Measurements from ENCODE around the gene LMF1.

The LMF1 gene

DNA sequence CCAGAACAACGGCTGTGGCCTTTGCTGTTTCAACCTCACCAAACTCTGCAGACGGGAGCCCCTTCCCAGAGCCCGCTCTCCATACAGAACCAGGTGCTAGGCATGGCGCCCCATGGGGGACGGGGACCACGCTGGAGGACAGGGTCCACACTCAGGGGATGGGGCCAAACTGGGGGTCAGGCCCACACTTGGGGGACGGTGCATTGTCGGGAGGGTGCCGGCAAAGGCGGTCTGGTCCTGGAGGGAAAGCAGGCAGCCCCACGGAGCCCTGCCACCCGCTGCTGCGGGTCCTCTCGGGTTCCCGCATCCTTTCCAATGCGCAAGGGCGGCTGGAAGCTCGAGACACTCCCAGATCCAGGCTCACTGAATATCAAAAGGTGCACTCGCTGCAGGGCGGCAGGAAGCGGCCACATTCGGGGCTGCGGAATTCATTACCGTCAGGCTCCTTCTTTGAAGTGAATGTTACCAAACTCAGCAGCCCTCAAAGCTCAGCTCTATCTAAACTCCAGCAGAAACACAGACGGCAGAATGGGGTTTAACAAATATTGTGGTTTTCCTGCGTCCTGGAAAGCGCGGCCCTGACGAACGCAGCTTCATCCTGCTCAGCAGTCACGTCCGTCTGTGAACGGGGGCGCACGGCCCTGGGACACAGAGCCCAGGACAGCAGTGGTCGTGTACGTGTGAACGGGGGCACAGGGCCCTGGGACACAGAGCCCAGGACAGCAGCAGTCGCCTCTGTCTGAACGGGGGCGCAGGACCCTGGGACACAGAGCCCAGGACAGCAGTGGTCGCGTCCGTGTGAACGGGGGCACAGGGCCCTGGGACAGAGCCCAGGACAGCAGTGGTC lies 41.3 kb downstream of the LMF1 start:
- DNase-seq (ENCODE audit: low read depth in 2 of 2), result no peak

DNA sequence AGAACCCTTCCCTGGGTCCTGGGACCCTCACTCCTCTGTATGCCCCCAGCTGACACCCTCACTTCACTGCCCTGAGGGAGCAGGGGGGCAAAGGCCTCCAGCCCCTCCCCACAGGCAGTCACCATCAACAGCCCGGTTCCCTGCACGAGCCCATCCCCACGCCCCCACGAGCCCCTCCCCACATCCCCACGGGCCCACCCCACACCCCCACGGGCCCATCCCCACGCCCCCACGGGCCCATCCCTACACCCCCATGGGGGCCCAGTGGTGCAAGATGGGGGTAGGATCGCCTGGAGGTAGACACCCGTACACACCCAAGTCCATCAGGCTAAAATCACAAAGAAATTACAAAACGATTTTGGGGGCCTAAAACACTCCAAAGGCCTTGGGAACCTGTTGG lies 42.3 kb downstream of the LMF1 start:
- no peak for DNase-seq (ENCODE audit: low read depth in 2 of 2)

DNA sequence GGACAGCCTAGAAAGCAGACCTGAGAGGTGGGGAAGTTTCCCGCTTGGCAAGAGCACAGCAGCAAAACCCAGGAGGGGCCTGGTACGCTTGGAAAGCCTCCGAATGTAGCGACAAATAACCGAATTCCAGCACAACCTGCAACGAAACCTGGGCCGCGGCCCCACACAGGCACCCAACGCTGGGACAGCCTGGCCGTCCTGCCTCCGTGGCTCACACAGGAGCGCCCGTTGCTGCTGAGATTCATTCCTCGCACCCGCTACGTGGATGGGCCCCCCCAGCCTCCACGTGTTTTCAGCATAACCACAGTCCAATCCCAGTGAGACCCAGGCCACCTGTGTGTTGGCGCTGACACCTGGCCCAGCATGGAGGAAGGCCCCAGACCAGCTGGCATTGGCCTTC lies 42.9 kb downstream of the LMF1 start:
- DNase-seq (ENCODE audit: low read depth in 2 of 2), result no peak

DNA sequence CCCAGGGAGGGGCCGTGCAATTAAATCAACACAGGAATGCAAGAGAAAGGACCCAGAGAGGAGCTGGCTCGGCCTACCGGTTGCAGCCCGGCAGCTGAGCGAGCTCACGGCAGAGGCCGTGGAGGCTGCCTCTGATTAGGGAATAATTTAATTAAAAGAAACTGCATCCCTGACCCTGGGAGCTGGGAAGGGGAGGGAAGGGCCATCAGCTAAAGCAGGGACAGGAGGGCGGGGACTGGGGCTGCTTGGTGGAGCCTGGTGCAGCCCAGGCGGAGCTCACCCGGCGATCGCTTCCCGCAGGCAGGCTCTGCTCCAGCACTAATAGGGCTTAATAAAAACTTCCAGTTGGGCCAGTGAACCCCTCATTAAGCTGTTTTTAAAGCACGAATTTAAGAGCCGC lies 43.4 kb downstream of the LMF1 start:
- no peak for DNase-seq (ENCODE audit: low read depth in 2 of 2)

DNA sequence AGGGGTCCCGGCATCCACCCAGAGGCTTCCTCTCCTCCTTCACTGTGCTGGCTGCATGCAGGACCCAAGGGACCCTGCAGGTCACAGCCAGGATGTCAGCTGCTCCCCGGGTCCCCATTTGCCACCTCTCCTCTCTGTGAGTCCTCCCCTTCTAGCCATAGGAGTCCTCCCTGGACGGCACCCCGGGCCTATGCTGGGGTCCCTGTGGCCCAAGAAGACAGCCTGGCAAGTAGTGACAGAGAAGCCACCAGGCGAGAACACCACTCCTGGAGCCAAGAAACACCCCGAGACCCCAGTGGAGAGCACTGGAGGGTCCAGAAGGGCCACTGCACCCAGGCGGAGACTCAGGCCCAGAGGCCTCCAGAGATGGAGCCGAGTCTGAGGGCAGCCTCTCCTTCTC lies 44.1 kb downstream of the LMF1 start:
- no peak for DNase-seq (ENCODE audit: low read depth in 2 of 2)

DNA sequence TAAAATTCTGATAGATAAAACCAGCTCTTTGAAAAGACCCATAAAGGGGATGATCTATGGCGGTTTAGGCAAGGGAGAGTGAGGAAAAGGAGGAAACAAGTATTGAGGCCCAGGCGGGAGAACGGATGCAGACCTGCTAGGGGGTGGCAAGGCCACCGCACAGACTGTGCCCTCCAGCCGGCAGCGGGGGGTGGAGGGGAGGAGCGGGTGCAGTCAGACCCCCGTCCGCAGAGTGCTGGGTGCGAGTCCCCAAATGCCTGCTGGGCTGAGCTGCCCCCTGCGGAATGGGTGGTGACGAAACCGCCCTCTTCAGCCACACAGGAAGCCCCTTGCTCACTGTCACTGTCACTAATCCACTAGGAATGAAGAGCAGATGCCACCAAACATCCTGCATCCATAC lies 46.0 kb downstream of the LMF1 start:
- DNase-seq (ENCODE audit: low read depth in 2 of 2), result no peak

DNA sequence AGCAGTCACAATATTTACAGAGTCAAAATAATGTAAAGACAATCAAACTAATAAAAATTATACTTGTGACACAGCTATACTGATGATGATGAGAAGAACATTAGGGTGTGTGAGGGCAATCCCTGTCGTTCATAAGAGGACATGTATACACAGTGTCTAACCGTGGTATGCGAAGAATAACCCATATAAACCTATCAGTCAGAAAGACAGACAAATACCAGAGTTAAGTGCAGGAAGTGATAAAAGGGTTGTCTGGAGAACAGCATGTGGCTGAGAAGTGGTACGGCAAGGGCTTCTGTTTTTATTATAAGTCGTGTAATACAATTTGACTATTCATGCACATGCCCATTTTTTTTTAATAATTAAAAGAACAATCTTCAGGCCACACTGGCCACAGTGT lies 46.7 kb downstream of the LMF1 start:
- no peak for DNase-seq (ENCODE audit: low read depth in 2 of 2)

DNA sequence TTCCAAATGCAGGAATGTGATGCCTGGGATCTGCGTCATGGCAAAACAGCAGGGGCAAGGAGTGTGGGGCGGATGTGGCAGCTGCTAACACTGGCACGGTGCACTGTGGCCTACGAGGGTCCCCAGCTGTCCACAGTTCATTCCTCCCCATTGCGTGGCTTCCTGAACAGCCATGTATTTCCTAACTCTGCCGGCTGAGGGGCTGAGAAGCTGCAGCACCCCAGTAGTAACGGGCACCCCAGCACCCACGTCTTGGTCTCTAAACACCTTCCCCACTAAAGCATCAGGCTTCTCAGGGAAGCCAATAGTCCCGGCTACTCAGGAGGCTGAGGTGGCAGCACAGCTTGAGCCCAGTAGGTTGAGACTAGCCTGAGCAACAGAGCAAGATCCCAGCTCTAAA lies 47.6 kb downstream of the LMF1 start:
- DNase-seq (ENCODE audit: low read depth in 2 of 2), result no peak

DNA sequence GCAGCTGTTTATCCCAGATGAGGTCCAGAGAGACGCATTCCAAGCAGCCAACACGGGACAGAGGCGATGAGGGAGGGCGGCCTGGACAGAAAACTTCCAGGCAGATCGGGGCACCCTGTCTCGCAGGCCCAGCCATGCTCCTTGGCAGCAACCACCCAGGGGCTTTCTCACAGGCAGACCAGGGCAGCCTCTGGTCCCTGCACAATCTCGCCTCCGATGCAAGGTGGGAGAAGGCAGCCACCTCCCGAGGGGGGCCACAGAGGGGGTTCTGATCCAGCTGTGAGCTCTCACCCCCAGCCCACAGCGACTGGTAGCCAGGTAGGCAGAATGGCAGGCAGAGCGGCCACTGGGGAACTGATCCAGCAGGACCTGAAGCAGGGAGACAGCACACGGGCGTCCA lies 48.7 kb downstream of the LMF1 start:
- DNase-seq (ENCODE audit: low read depth in 2 of 2), result no peak

DNA sequence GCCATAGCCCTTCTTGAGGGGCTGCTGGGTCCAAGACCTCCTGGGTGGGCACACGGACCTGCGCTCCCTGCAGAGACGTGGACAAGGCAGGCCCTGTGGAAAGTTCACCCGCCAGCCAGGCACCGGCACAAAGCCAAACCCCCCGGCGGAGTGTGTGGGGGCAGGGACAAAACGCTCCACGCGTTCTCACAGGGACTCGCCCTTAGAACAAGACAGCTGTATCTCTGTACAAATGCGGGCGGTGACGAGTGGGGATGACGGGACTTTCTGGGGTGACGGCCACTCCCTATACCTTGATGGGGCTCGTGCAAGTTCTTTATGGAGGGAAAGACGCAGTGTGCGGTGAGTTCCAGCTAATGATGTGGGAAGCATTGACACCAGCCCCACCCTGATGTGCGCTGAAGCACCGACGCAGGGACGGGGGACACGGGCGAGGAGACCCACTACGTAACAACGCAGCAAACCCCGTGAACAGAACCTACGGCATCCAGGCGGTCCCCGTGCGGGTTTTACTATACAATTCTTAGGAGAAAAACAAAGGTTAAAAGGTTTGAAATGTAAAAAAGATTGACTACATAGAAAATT lies 49.4 kb downstream of the LMF1 start:
- no peak for DNase-seq (ENCODE audit: low read depth in 2 of 2)

DNA sequence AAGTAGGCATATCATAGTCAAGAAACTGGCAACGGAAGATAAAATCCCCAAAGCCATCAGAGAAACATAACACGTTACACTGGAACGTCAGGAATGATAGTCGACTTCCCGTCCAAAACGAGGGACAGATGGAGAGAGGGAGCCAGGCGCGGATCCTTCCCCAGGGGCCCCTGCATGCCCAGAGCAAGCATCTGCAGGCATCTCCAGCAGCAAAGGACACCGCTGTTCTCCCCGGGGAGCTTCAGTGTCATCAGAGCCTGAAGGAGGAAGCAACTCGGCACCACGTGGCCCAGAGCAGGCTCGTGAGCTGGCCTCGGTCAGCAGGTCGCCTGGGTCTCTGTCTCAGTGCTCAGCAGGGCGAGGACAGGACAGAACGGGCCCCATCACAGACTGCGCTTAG lies 50.1 kb downstream of the LMF1 start:
- no peak for DNase-seq (ENCODE audit: low read depth in 2 of 2)

DNA sequence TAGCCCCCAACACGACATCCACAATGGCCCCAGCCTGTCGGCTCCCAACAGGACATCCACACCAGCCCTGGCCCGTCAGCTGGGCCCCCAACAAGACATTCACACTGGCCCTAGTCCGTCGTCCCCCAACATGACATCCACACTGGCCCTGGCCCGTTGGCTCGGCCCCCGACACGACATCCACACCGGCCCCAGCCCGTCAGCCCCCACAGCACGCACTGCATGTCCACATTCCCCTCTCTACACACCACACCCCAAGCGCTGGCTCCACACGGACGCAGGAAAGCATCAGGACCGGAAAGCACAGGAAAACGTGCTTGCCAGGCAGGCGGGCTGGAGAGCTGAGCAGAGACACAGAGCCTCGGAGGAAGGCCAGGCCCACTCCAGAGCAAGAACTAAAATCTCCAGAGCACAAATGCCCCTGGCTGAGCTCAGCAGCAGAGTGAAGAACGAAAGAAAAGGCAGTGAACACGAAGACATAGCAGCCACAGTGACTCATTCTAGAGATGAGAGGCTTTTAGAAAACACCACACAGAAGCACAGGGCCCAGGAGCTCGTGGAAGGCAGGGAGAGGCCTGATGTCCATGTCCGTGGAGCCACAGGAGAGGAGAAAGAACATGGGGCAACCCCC lies 50.6 kb downstream of the LMF1 start:
- DNase-seq (ENCODE audit: low read depth in 2 of 2), result no peak

DNA sequence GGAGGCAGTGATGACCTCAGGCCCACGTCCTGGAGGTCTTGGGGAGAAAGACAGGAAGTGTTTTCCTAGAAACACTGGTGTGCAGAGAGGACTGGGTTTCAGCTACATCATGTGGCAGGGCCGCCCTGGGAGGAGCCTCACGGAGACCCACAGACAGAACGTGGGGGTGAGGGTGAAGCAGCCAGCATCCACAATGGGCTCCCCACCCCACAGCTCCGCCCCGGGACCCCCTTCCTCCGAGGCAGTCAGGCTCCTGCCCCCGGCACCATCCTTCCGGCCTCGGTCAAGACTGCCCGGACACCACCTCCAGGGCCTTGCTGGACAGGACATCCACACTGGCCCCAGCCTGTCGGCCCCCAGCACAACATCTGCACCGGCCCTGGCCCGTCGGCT lies 51.1 kb downstream of the LMF1 start:
- no peak for DNase-seq (ENCODE audit: low read depth in 2 of 2)

DNA sequence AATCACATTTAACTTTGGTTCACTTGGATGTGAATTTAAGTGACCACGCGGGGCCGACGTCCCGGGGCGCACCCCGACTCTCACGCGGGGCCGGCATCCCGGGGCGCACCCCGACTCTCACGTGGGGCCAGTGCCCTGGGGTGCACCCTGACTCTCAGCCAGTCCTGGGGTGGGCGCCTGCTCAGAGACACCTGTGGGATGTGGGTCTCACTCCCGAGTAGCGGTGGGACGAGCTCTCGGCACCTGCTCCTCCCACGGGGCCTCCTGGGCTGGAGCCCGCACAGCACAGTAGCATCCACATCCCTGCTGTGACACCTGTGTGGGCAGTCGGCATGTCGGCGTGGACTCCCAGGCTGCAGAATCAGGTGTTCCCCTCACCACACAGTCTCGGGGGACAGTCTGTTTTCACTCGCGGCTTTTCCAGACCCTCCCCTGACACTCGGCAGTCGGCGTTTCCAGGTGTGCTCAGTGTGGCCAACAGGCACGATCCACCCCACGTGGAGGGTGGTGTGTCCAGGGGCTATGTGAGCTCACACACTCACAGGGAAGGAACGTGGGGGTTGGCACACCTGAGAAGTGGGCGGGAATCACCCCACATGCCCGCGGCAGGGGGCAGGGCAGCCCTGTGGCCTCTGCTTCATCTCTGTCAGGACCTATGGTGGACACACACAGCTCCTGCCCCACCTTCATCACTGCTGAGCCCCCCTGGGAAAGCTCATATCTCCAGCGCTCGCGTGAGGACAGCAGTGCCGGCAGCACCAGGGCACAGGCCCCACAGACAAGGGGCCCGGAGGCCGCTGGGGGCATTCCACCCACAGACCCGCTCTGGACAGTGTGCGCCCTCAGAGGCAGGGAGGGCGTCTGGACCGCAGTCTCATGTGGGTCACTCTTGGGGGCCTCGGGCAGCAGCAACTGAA lies 51.8 kb downstream of the LMF1 start:
- no peak for DNase-seq (ENCODE audit: low read depth in 2 of 2)

DNA sequence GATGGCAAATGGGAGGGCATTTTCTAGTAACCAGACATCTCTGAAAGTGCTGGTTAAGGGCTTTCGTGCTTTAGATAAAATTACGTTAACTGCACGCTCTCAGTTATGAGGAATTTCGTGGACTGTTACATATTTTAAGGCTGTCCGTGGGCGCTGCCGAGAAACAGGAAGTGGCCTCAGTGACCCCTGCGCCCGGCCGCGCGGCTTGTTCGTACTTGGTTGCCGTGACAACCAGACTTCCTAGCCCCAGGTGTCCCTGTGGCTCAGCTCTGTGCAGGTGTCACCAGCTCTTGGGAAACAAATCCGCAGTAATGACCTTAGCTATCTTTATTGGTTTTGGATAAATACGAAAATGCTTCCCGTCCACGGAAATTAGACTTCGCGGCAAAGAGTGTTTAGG lies 52.7 kb downstream of the LMF1 start:
- DNase-seq (ENCODE audit: low read depth in 2 of 2), result no peak

DNA sequence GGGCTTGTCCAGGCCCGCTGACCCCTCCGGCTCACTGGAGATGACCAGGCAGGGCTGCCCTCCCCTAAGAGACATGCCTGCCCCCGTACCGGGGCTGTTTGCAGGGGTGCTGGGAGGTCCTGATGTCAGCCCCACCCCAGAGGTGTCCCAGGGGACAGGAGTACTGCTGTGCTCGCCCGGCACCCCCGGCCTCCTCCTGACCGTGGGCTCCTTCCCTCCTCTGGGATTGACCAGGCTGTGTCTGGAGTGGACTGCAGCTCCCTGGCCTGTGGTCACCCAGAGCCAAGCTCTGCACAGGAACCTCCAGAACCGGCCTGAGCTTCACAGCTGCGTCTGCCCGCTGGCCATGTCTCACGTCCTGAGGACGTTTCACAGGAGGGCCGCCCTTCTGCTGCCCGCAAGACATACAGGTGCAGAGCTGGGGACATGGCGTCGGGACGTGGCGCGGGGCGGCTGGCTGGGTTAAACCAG lies 53.2 kb downstream of the LMF1 start:
- no peak for DNase-seq (ENCODE audit: low read depth in 2 of 2)

DNA sequence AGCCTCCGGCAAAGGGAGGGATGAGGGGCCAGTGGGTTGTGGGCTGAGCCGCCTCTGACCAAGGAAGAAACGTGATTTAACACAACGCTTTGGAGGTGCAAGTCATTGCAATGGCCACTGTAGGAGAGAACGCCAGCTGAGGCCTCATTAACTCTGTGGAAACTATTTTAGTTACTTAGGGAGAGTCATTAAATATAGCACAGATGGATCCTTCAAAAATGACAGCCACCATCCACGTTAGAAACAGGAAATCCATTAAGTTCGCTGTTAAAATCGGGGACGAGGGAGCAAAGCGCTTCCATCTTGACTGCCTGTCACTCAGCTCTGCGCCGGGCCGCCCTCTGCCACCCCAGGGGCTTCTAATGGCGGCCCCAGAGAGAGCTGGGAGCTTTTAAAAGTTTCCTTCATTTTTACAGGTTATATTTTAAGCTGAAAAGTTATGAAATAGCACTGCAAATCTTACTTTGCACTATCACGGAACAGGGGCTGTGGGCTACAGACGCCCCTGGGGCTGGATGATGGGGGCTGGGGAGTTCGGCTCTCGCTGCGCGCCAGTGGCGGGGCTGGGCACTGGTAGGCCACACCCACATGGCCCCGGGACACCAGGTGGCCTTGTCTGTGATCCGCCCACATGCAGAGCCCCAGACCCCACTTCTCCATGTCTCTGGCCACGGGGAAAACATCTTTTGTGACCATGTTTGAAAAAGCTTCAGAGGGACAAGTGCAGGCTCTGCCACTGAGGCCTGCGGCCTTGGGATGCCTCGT lies 54.6 kb downstream of the LMF1 start:
- DNase-seq (ENCODE audit: low read depth in 2 of 2), result no peak

DNA sequence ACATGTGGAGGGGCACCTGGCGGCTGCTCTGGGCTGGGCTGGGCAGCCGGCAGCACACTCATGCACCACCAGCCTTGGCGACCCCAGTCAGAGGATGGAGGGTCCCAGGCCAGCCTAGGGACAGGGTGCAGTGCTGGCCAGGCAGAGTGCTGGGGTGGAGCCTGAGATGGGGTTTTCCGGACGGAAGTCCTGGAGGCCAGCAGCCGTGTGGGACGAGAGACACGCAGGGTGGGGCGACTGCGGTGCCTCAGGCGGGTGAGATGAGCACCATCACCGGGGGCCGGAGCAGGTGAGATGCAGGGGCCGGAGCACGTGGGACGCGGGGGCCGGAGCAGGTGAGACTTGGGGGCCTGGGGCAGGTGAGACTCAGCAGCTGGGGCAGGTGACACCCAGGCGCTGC lies 55.2 kb downstream of the LMF1 start:
- no peak for DNase-seq (ENCODE audit: low read depth in 2 of 2)

DNA sequence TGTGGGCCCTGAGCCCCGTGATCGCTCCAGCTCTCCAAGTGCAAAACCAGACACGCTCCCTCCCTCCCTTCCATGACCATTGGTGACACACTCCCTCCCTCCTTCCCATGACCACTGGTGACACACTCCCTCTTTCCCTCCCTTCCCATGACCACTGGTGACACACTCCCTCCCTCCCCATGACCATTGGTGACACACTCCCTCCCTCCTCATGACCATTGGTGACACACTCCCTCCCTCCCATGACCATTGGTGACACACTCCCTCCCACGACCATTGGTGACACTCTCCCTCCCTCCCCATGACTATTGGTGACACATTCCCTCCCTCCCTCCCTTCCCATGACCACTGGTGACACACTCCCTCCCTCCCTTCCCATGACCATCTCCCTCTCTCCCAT lies 56.3 kb downstream of the LMF1 start:
- DNase-seq (ENCODE audit: low read depth in 2 of 2), result no peak

DNA sequence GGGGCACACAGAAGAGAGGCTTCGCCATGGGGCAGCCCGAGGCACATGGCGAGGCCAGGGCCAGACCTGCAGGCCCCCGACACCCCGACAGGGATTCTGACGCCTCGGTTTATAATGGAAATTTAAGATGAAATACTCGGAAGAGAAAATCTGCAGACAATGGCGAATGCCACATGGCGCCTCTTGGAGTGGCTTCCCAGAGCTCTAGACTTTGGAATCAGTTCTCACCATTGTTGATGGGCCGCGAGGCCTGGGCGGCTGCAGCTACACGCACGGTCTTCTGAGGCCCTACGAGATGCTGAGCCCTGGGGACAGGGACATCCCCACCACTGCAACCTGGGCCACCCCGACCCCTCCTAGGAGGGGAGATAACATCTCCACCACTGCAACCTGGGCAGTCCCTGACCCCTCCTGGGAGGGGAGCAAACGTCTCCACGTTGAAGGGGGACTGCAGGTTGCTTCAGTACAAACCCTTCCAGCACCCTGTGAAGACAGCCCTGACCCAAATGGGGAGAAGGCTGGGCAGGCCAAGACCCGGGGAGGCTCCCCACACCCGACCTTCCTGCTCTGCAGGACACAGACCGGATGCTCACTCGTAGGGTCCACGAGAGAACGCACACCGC lies 56.9 kb downstream of the LMF1 start:
- no peak for DNase-seq (ENCODE audit: low read depth in 2 of 2)
